Thoracic aorta (tissue), 2 donors: Measurements from ENCODE around the gene NPAS1. TPM values are rescaled to one million over a fixed set of nuclear protein-coding genes. Genes with fewer than 3 reads are reported as not detected.

Experiments used
- ATAC-seq: fragments of 150-250 bp; one replicate; pipeline ENCODE4 v1.8.0; 2017; ENCODE audit warnings: low read depth; ENCODE audit not compliant: insufficient number of reproducible peaks, low FRiP score
- DNase-seq: peaks from one replicate; pipeline ENCODE4 v3.0.0-alpha.2; 2020; ENCODE audit warnings: low spot score
- H3K27ac ChIP-seq, 2 donors: fragments of 200-600 bp; sonication (generic); 1 replicate in 1 of 2; 2 replicates in 1 of 2; pipeline ENCODE4 v1.5.1; 2016; ENCODE audit warnings: mild to moderate bottlenecking in 2 of 2, moderate library complexity in 2 of 2
- H3K27me3 ChIP-seq: fragments of 200-600 bp; sonication (generic); replicated peaks from 2 replicates; pipeline ENCODE4 v1.6.0; 2016; ENCODE audit warnings: mild to moderate bottlenecking; ENCODE audit not compliant: insufficient read depth
- H3K36me3 ChIP-seq: fragments of 200-600 bp; sonication (generic); one replicate; pipeline ENCODE4 v1.5.1; 2016
- H3K4me1 ChIP-seq, 2 donors: fragments of 200-600 bp; sonication (generic); 1 replicate in 1 of 2; 2 replicates in 1 of 2; pipeline versions ENCODE4 v1.5.1 to v1.6.0; 2016; ENCODE audit warnings: low read depth in 2 of 2, mild to moderate bottlenecking in 1 of 2; ENCODE audit not compliant: control insufficient read depth in 1 of 2
- H3K4me3 ChIP-seq: fragments of 200-600 bp; sonication (generic); 2 replicates; pipeline ENCODE4 v1.5.1; 2016; ENCODE audit warnings: mild to moderate bottlenecking
- H3K9me3 ChIP-seq: fragments of 200-600 bp; sonication (generic); 2 replicates; pipeline ENCODE4 v1.5.1; 2016
- total RNA-seq, 2 donors: library from RNA; depleted of rRNA; stranded (reverse); fragments of >200 nt; gene quantifications; one replicate each; pipeline versions ENCODE4 v1.1.0 to v1.2.3, GENCODE V29; 2016
- TF ChIP-seq, protein P1 (sequence below): fragments of 200-600 bp; sonication (generic); IDR thresholded peaks from one replicate; pipeline ENCODE4 v1.5.1; 2019; ENCODE audit warnings: antibody characterized with exemption

Gene NPAS1
- total RNA-seq, 2 donors from 2014 or later = 0.68 to 1.3 TPM

DNA sequence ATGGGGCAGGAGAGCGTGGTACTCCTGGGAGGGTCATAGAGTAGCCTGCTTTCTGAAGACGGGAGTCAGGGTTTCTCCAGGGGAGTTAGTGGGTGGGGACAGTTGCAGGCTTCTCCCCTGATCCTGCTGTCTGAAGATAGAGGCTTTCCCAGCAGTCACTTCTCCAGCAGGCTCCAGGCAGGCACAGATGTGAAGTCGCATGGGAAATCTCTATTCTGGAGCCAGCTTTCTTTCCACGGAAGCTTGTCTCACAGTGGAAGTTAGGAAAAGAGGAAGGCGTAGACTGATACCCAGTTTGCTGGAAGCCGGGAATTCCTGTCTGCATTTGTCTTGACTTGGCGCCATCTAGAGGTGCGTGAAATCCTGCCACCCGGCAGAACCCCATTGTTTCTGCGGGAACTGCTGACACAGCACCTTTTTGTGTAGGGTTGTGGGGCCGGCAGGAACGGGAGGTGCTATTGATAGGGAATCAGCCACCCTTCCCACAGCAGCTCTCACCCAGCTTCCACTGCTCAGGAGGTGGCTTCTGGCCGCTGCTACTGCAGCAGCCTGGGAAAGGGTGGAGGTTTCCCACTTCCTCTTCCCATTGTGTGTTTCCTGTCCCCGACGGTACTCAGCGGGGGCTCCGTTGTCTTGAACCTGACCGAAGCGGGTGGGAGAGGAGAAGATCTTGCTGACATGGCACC lies 28.5 kb upstream of the NPAS1 start:
- Histone ChIP-seq H3K4me3 (no peak overlapping the region), H3K9me3 (no peaks in the 10 kb centered on the region), H3K4me1 (peaks cover 3 to 16% of the 10 kb centered on the region in 2 donors), H3K27me3 (no peaks in the 10 kb centered on the region), H3K27ac (peak overlapping the region; percentile 27 to 49), H3K36me3 (peaks cover 12% of the 10 kb centered on the region)
- no peak for DNase-seq
- peak; percentile 41 for ATAC-seq
- TF ChIP-seq, protein P1, sequence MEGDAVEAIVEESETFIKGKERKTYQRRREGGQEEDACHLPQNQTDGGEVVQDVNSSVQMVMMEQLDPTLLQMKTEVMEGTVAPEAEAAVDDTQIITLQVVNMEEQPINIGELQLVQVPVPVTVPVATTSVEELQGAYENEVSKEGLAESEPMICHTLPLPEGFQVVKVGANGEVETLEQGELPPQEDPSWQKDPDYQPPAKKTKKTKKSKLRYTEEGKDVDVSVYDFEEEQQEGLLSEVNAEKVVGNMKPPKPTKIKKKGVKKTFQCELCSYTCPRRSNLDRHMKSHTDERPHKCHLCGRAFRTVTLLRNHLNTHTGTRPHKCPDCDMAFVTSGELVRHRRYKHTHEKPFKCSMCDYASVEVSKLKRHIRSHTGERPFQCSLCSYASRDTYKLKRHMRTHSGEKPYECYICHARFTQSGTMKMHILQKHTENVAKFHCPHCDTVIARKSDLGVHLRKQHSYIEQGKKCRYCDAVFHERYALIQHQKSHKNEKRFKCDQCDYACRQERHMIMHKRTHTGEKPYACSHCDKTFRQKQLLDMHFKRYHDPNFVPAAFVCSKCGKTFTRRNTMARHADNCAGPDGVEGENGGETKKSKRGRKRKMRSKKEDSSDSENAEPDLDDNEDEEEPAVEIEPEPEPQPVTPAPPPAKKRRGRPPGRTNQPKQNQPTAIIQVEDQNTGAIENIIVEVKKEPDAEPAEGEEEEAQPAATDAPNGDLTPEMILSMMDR = peak; percentile 73

DNA sequence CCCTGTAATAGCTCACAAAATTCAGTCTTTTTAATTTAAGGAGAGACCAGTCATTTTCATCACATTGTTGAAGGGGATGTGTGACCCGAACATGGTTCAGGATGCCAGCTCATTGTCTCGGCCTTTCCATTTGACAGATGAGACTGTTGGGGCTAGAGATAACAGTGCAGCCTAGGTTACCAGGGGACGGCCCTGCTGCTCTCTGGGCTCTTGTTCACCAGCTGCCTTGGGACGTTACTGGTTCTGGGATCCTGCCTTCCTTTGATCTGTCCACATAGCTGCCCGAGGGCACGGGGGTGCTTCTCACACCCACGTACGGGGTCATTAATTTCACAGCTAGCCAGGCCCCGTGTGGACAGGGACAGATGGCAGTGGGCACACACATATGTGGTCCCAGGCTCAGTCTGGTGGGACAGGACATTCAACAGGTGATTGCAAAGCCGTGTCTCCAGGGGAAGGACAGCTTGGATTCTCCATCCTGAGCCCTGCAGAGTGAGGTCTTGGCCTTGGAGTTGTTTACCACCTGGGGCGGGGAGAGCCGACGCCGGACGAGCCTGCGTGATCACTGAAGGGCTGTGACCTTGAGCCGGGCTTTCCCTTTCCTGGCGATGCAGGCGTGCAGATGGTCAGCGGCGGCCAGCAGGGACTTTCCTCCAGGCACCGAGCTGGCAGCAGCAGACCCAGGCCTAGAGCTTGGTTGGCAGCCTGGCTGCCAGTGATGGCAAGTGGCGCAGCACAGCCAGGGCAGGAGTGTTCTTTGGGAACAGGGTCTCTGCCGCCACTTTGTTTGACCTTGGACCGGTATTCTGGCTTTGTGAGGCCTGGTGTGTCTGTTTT lies 26.7 kb upstream of the NPAS1 start:
- TF ChIP-seq, protein P1 = no peak
- no peak for DNase-seq
- Histone ChIP-seq H3K9me3 (no peaks in the 10 kb centered on the region), H3K4me1 (peaks cover 3 to 14% of the 10 kb centered on the region in 2 donors), H3K27me3 (no peaks in the 10 kb centered on the region), H3K27ac (no peak overlapping the region), H3K4me3 (no peak overlapping the region), H3K36me3 (peaks cover 21% of the 10 kb centered on the region)
- no peak for ATAC-seq

DNA sequence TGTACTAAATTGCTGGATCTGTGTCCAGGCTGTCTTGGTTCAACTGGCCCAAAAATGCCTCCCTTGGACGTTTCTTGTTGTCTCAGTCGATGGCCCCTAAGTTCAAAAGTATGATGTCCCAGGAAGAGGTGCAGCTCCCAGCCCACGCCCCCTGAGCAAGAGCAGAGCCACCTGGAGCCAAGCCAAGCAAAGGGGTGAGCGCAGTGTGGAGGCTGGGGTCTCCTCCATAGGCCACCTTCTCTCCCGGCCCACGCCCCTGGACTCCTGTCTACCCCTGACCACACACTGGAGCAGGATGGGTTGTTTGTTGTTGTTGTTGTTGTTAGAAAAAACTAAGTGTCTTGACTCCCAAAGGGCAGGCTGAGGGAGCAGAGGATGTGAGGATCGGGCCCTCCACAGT lies 26.0 kb upstream of the NPAS1 start:
- peaks cover 24% of the 10 kb centered on the region for H3K36me3 ChIP-seq
- TF ChIP-seq, protein P1 = no peak
- H3K27ac ChIP-seq = no peak overlapping the region
- no peaks in the 10 kb centered on the region for H3K27me3 ChIP-seq
- DNase-seq (no peak), ATAC-seq (no peak)
- H3K9me3 ChIP-seq = no peaks in the 10 kb centered on the region
- no peak overlapping the region for H3K4me3 ChIP-seq
- peaks cover 3 to 7% of the 10 kb centered on the region in 2 donors for H3K4me1 ChIP-seq

DNA sequence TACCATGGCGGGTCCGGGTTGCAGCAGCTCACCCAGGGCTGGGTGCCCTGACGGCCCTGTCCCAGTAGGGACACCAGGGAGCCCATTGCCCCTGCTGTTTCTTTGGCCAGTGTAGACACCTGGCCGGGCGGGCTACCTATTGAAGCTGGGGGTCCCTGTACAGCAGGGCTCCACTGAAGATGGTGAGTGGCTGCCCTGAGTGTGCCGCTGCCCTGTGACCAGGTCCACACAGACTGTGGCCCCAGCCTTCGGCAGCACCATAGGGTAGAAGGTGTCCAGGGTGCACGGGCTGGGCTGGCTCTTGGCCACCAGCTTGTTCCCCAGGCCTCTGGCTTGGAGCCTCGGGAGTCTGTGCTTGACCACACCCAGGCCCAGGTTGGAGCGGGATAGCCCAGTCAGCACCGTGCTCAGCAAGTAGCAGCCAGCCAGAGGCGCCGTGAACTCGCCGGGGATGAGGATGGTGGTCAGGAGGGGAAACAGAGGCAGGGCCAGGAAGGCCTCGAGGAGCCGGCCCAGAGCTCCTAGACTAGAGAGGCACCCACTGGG lies 25.4 kb upstream of the NPAS1 start:
- Histone ChIP-seq H3K9me3 (no peaks in the 10 kb centered on the region), H3K27ac (no peak overlapping the region), H3K36me3 (peaks cover 28% of the 10 kb centered on the region), H3K4me1 (peaks cover 3 to 6% of the 10 kb centered on the region in 2 donors), H3K27me3 (no peaks in the 10 kb centered on the region), H3K4me3 (no peak overlapping the region)
- DNase-seq (no peak), ATAC-seq (no peak)
- TF ChIP-seq, protein P1 = no peak

DNA sequence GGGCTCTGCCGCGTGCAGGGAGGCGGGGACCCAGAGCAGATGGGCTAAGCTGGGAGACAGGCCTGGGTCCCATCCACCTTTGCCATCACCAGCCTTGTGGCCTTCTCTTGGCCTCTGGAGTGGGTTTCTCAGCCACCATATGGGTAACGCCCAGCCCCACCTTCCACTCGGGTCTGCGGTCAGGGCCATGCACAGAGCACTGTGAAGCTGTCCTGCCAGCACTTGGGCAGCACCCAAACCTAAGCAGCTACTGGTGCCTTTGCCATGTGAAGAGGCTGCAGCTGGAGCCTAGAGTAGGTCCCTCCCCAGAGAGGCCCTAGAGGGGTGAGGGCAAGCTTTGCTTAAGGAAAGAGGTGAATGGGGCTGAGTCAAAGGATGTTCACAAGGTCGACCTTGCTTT lies 24.1 kb upstream of the NPAS1 start:
- DNase-seq (no peak), ATAC-seq (no peak)
- Histone ChIP-seq H3K4me3 (no peak overlapping the region), H3K27ac (no peak overlapping the region), H3K27me3 (no peaks in the 10 kb centered on the region), H3K4me1 (peaks cover 3 to 6% of the 10 kb centered on the region in 2 donors), H3K36me3 (peaks cover 37% of the 10 kb centered on the region), H3K9me3 (no peaks in the 10 kb centered on the region)
- TF ChIP-seq, protein P1 = no peak
